ENCODE data around the gene NR1D2. TPM values are rescaled to one million over a fixed set of nuclear protein-coding genes. Genes with fewer than 3 reads are reported as not detected.
"Not testable (repeated sequence)": the region's sequence is repeated elsewhere in the genome, so short reads cannot be mapped to it uniquely, and the experiment has no call there.

Gene NR1D2
- 62.1 TPM for total RNA-seq
- long read RNA-seq, full-length matches to known transcripts, result 110 of 134 reads
- long read RNA-seq, partial matches to known transcripts, result 6 of 134 reads
- long read RNA-seq, other reads (novel, unspliced or antisense), result 18 of 134 reads

- Histone ChIP-seq H3K4me3 (peak within 1 kb of the TSS; percentile 91), H3K27me3 (no peaks in the 10 kb centered on the region), H3K9me3 (no peaks in the 10 kb centered on the region), H3K36me3 (no peaks in the 10 kb centered on the region), H3K27ac (peak within 1 kb of the TSS; percentile 93), H3K4me1 (peaks cover 38% of the 10 kb centered on the region)
- ATAC-seq (peak; percentile 83), DNase-seq (peak; percentile 94)
- TF ChIP-seq CTCF (IDR thresholded peaks at IDR 0.05), result no peak
- intact Hi-C loops (cut with DNase I), result no loop called here
Measured at GRCh38 chr3:23944861-23945662, at the start of gene NR1D2. Gene NR1D2 (plus strand): TSS chr3:23945286. CDS start chr3:23945579, 293 bp downstream.

GRCh38 chr3:23900744-23901143 lies 44.3 kb upstream of the NR1D2 start:
- no peak for ATAC-seq

GRCh38 chr3:23904545-23904944 lies 40.5 kb upstream of the NR1D2 start:
- H3K36me3 ChIP-seq, result peaks cover 29% of the 10 kb centered on the region
- intact Hi-C loops (cut with DNase I), result no loop called here
- ATAC-seq (no peak), DNase-seq (no peak)
- no peak overlapping the region for H3K27ac ChIP-seq
- no peak overlapping the region for H3K4me3 ChIP-seq
- TF ChIP-seq CTCF (IDR thresholded peaks at IDR 0.05), result no peak
- H3K4me1 ChIP-seq, result no peaks in the 10 kb centered on the region
- H3K27me3 ChIP-seq, result no peaks in the 10 kb centered on the region
- no peaks in the 10 kb centered on the region for H3K9me3 ChIP-seq

More at GRCh38 chr3:23900744-23901143, 44.3 kb upstream of the NR1D2 start:
- DNase-seq, result no peak
- no peak for TF ChIP-seq CTCF (IDR thresholded peaks at IDR 0.05)
- H3K36me3 ChIP-seq, result peaks cover 37% of the 10 kb centered on the region
- no peak overlapping the region for H3K4me3 ChIP-seq
- H3K4me1 ChIP-seq, result no peaks in the 10 kb centered on the region
- no peaks in the 10 kb centered on the region for H3K9me3 ChIP-seq
- H3K27ac ChIP-seq, result no peak overlapping the region
- H3K27me3 ChIP-seq, result no peaks in the 10 kb centered on the region
- intact Hi-C loops (cut with DNase I), result no loop called here

- Histone ChIP-seq H3K27me3 (no peaks in the 10 kb centered on the region), H3K4me1 (peaks cover 3% of the 10 kb centered on the region), H3K27ac (no peak overlapping the region), H3K36me3 (peaks cover 21% of the 10 kb centered on the region), H3K9me3 (no peaks in the 10 kb centered on the region), H3K4me3 (no peak overlapping the region)
- no peak for DNase-seq
- no peak for TF ChIP-seq CTCF (IDR thresholded peaks at IDR 0.05)
- intact Hi-C loops (cut with DNase I), result no loop called here
- ATAC-seq, result no peak
Measured at GRCh38 chr3:23909341-23909740, 35.7 kb upstream of the NR1D2 start.

- ATAC-seq, result no peak
- no peak for DNase-seq
- no peak for TF ChIP-seq CTCF (IDR thresholded peaks at IDR 0.05)
- no peak overlapping the region for H3K4me3 ChIP-seq
- peaks cover 15% of the 10 kb centered on the region for H3K4me1 ChIP-seq
- H3K9me3 ChIP-seq, result no peaks in the 10 kb centered on the region
- no peaks in the 10 kb centered on the region for H3K27me3 ChIP-seq
- no peak overlapping the region for H3K27ac ChIP-seq
- intact Hi-C loops (cut with DNase I), result no loop called here
- peaks cover 21% of the 10 kb centered on the region for H3K36me3 ChIP-seq
Measured at GRCh38 chr3:23911397-23911796, 33.7 kb upstream of the NR1D2 start.

- DNase-seq; intact Hi-C loops (cut with DNase I); H3K4me3 ChIP-seq; H3K9me3 ChIP-seq; ATAC-seq; H3K27ac ChIP-seq; H3K27me3 ChIP-seq: not testable (repeated sequence)
- Histone ChIP-seq H3K4me1 (peaks cover 15% of the 10 kb centered on the region), H3K36me3 (peaks cover 17% of the 10 kb centered on the region)
Measured at GRCh38 chr3:23912335-23912734, 32.8 kb upstream of the NR1D2 start.

Measured in upper lobe of right lung (tissue), 1 donor.